ENCODE data around the gene NSFL1C.
"Not testable (repeated sequence)": the region's sequence is repeated elsewhere in the genome, so short reads cannot be mapped to it uniquely, and the experiment has no call there.

Gene NSFL1C

DNA sequence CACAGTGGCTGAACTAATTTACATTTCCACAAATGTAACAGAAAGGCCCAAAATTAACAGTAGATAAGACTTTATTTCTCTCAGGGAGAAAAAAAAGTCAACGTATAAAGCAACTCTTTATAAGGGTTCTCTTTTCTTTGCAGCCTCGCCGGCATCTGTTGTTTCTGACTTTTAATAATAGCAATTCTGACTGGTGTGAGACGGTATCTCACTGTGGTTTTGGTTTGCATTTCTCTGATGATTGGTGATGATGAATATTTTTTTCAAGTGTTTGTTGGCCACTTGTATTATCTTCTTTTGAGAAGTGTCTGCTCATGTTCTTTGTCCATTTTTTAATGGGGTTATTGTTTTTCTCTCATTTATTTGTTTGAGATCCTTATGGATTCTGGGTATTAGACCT, 46.6 kb downstream of the NSFL1C start:
- DNase-seq = no peak

- no peak for DNase-seq
These were observed 48.3 kb downstream of the NSFL1C start for GRCh38 chr20:1418350-1418749.

DNA sequence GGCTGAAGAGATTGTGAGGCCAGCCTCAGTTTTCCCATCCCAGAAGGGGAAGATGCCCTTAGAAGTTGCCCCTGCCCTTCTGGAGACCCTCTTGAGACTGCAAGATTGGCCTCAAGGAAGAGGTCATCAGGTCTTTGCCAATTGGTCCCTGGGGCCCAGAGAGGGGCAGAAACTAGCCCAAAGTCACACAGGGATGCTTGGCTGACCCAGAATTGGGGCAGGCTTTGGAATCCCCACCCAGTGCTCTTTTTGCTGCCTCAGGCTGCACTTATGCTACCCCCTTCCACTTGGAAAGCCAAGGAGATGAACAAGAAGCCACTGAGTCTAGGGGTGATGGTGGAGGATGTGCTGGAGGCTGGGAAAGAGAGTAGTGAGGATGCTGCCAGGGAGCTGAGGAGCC, 48.9 kb downstream of the NSFL1C start:
- DNase-seq = no peak

DNA sequence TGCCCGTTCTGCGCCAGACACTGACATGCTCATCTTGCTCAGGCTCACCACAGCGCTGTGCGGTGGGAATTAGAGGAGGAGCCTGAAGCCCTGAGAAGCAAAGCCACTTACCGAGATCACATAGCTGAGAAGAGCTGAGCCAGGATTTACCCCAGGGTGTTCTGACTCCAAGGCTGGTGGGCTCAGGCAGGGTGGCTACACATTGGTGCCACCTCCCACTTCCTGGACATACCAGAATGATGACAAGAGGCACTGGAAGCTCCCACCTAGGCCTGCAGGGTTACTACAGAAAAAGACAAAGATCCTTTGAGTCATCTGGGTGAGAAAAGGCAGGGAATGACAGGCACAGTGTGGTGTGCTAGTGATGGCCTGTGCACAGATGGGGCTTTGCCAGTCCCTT, 49.4 kb downstream of the NSFL1C start:
- no peak for DNase-seq

DNA sequence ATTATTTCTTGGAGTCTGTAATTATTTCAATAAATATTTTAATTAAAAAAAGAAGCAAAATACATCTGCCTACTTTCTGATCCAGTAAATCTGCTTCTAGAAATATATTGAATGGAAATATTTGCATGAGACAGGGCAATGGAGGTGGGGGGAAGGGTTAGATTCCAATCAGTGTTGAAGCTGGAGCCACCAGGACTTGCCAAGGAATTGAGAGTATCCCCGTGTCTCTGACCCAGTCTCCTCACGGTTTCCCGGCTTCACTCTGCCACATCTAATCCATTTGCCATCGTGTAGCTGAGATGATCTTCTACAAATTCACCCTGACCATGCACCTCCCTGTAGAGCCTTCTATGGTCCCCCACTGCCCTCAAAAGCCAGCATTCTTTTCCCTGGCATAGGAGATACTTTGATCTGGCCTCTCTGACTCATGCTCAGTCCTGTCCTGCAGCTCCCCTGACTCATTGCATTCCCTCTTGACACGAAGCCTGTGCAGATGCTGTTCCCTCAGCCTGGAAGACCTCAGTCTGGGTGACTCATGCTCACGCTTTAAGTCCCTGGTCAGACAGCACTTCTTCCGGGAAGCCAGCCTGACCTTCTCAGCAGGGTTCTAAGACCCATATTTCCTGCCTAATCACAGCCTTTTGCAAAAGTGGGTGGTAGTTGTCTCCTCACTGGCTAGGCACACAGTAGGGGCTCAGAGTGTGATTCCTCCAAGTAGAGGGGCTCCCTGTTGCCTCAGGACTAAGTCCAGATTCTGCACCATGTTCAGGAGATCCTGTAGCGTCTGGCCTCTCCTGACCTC, 50.8 kb downstream of the NSFL1C start:
- no peak for DNase-seq

DNA sequence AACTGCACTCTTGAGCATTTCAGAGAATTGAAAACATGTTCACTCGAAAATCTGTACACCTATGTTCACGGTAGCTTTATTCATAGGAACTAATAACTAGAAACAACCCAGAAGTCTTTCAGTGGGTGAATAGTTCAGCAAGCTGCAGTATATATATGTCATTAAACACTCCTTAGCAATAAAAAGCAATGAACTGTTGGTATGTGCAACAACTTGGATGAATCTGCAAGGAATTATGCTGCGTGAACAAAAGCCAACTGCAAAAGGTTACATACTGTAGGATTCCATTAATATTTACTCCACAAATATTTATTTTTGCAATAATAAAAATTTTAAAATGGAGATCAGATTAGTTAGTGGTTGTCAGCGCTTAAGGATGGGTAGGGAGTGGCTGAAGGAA, 51.7 kb downstream of the NSFL1C start:
- no peak for DNase-seq

- DNase-seq = no peak
These were observed 60.8 kb downstream of the NSFL1C start for GRCh38 chr20:1405801-1406200.

- DNase-seq = no peak
These were observed 63.0 kb downstream of the NSFL1C start for GRCh38 chr20:1403624-1404023.

DNA sequence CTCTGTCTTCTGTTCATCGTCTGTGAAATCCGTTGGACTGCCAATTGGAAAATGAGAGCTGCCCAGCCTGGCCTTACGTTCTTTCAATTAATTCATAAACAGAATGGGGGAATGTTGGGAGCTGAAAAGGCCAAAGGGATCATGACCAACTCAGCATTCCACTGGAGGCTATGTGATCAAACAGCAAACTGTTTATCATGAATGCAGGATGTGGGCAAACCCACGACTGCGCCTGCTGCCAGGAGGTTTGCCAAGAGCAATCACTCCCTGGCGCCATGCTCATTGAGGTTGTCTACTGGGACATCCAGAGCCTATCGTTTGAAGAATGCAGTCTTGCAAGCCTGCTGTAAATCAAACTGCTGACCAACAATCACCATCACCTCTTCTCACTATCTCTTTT, 64.5 kb downstream of the NSFL1C start:
- DNase-seq = no peak

- DNase-seq = no peak
These were observed 65.2 kb downstream of the NSFL1C start for GRCh38 chr20:1401451-1401907.

GRCh38 chr20:1399678-1400366, 66.8 kb downstream of the NSFL1C start:
- DNase-seq = not testable (repeated sequence)

DNA sequence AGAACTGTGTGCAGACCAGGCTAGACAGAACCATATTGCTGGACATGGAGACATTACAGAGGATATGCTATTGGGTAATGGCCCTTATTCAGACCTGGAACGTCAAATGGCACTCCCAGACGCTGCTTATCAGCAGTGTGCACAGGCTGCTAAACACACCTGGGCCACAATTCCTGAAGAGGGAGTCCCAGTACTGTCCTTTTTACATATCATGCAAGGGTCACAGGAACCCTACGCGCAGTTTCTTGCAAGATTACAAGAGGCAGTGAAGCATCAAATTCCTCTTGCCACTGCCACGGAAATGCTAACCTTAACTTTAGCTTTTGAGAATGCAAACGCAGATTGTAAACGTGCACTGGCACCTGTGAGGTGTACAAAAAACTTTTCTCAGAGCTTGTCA, 68.5 kb downstream of the NSFL1C start:
- DNase-seq = not testable (repeated sequence)

DNA sequence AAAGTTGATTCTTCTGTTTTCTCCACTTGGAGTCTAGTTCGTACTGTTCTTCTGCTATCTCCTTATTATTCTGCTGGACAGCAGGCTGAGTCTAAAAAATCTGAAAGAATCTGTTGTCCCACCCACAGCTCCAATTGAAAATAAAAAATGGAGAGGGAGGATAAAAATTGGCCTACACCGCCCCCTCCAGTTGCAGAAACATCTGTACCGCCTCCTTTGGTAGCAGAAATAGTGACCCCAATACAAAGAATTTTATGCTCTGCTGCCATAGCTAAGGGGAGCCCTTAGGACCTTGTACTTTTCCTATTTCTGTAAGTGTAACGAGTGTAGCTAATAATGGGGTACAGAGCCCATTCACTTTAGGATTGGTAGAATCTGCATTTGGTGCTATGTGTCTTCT, 68.9 kb downstream of the NSFL1C start:
- DNase-seq = no peak

DNA sequence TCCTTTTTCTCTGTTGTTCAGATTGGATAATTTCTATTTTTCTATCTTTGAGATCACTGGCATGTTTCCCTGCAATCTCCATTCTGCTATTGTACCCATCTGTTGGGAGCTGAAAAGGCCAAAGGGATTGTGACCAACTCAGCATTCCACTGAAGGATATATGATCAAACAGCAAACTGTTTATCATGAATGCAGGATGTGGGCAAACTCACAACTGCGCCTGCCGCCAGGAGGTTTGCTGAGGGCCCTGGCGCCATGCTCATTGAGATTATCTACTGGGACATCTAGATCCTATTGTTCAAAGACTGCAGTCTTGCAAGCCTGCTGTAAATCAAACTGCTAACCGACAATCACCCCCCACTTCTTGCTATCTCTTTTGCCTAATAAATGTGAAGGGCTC, 69.9 kb downstream of the NSFL1C start:
- DNase-seq = no peak

- DNase-seq = no peak
These were observed 70.4 kb downstream of the NSFL1C start for GRCh38 chr20:1396264-1396663.

- DNase-seq = no peak
These were observed 72.0 kb downstream of the NSFL1C start for GRCh38 chr20:1394686-1395085.

- no peak for DNase-seq
These were observed 73.2 kb downstream of the NSFL1C start for GRCh38 chr20:1393507-1393882.

- DNase-seq = peak; percentile 49
These were observed 73.7 kb downstream of the NSFL1C start, which contains the start of gene FKBP1A for GRCh38 chr20:1392693-1393506. TSS of gene FKBP1A (minus strand) at chr20:1393054. CDS start at chr20:1392998, 56 bp downstream.

DNA sequence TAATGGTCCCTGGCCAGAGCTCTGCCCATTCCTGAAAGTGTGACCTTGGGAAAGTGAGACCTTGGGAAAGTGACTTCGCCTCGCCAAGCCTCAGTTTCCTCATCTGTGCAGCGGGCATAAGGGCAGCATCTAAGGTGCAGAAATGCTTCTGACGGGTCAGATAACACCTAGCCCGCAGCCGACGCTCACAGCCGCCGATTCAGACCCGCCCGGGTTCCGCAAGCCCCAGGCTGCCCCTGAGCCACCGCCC, 74.3 kb downstream of the NSFL1C start:
- DNase-seq = no peak
